GM21737 (cell line): Measurements from ENCODE around the gene DUSP22.

Experiments
- ATAC-seq: cut with Tn5 transposase; IDR thresholded peaks from one replicate; pipeline ENCODE4 v1.9.1; 2021; ENCODE audit warnings: mild to moderate bottlenecking, moderate library complexity; ENCODE audit not compliant: unreplicated experiment

The DUSP22 gene

DNA sequence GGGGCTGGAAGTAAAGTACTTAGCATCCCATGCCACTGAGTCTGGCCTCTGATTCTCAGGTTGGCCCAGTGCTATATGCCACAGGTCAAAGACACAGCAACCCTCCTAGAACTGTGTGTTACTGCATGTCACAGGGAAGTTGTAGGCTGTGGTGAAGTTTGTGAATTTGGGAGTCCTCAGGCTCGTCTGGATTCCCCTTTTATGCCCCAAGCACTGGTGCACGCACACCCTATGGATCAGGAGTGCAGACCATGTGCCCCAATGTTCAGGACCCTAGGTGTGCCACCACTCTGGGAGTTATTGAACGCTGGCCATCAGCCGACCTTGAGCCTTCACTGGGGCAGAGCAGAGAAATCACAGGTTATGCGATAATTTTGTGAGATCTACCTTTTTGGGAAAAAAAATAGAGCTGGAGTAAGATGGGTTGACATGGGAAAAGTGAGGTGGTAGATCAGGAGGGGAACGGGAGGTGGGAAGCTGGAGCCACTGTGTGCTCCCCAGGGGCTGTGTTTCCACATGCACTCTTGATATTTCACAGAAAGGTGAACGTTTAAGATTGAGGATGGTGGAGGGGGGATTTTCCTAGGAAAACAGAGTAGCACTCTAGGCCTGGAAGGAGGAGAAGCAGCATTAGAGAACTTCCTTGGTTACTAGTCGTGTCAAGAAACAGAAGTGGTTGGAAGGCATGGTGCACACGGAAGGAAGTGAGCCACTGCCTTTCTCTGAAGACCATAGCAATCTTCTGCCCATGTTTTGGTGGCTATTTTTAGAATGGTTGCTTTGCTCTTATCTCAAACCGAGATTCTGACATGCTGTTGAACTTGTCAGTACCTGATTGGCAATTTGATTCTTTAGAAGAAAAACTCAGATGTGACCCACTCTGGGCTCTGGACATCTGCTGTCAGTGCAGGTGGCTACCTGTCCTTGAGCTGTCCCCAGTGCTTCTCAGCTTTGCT is 44.1 kb downstream of the DUSP22 start:
- peak; percentile 33 for ATAC-seq

DNA sequence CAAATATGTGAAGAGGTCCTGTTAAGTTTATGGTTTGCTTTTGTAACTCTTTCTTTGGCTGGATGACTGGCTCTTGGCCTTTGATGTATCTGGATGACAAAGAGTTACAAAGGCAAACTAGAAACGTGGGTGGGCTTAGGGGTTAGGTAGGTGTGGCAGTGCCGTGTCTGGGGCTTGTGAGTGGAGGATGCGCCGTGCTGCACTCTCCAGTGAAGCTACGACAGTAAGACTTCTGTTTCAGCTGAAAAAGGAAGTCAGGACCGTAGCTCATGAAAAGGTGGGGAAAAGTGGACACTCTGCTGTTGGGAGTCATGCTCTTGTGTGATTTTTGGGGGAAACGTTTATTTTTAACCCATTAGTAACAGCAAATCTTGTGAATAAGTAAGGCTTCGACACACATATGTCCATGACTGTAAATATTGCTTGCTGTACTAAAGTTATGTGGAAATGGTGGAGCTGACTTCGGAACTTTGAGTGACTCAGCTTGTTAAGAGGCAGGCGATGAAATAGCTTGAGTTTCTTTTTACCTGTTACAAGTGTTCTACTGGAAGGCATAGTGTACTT is 45.6 kb downstream of the DUSP22 start:
- no peak for ATAC-seq

DNA sequence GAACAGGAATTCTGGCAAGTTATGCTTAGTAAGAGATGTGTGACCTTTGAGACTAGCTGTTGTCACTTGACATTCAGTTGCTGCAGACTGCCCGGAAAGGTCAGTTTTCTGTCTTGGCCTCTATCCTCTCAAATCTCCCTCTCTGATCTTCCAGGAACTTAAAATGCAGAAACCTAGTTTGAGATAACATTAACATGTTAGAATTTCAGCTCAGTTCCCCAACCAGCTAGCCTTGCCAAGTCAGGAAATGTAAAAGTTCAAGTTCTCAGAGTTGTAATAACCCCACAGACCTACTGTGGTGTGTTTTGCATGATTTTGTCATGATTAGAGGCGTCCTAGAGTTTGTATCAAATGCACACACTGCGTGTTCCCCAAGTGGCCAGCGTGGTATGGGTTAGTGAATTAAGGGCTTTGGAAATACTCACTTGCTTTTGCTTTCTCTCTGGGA is 46.6 kb downstream of the DUSP22 start:
- no peak for ATAC-seq

DNA sequence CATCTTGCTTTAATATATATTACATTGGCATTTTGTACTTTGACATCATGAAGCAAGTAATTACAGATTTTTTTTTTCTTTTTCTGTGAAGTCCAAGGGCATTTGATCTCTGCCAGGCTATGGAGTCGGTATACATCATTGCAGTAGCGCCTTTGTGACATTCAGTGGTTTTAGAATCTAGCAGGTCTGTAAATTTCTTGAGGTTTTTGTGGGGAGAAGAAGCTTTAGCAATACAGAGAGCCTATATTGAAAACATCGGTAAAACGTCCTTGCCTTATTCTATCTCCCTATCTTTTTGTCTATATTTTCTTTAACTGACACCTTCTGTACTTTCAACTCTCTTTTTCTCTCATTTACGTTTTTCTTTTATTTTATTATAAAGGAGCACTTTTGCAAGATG is 47.2 kb downstream of the DUSP22 start:
- no peak for ATAC-seq

DNA sequence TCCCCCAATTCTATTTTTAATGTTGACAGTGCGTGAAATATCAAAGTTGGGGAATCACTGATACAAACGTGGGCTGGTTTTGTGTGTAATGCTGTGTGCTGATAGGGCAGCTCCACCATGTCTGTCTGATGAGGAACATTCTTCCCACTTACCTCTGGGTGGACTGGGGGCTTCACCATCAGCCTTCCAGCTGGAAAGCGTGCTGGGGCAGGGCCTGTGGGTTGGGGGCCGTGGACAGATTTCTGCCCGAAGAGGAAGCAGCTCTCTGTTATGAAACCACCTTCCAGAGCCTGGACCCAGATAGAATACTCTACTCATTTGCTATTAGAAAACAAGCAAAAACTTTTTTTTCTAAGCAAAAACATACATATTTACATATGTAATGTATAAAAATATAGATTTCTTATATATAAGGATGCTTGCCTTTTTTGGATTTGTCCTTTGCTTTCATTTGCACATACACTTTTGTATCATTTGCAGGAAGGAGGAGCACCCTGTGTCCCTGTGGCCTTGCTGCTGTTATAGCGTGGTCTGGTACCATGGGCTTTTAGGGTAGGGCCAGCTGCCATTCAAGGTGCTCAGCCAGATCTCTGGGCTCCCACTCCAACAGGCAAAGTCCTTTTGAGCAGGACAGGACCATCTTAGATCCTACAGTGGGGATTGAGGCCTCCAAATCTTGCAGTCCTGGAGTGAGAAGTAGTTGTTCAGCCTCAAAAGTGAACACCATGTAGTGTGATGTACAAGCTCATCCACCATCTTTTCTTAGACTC is 48.1 kb downstream of the DUSP22 start:
- no peak for ATAC-seq

DNA sequence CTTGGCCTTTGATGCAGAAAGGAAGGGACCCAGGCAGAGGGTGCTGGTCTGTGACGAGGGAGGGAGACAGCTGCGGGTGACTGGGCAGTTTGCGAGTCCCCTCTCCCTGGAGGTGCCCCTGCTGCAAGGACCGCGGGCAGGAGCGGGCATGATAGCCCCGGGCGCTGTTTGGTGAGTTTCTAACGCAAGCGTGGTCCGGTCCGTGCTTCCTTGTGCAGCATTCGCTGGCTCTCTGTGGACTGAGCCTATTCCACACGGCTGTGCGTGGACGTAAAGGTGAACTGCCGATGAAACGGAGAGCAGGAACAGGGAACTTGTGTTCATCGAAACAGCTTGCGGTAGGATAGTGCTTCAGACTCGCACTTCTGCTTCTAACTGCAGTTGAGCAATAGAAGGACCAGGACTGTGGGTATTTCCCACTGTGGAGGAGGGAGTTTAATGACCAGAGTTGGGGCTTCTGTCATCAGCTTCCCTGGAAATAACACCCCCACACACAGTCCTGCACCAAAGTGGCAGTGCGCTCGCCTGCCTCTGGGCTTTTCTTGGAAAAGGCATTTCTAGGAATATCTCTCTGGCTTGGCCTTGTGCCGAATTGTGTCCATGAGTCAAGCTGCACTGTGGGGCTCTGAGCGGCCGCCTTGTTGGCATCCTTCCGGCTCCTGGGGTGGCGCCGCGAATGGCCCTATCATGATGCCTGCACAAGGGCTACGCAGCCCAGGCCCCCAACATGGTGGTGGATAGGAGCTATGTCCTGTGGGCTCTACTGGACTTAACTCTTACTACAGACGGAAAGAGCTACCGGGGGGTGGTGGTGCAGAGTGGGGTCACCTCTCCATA is 48.9 kb downstream of the DUSP22 start:
- ATAC-seq, result peak; percentile 44

DNA sequence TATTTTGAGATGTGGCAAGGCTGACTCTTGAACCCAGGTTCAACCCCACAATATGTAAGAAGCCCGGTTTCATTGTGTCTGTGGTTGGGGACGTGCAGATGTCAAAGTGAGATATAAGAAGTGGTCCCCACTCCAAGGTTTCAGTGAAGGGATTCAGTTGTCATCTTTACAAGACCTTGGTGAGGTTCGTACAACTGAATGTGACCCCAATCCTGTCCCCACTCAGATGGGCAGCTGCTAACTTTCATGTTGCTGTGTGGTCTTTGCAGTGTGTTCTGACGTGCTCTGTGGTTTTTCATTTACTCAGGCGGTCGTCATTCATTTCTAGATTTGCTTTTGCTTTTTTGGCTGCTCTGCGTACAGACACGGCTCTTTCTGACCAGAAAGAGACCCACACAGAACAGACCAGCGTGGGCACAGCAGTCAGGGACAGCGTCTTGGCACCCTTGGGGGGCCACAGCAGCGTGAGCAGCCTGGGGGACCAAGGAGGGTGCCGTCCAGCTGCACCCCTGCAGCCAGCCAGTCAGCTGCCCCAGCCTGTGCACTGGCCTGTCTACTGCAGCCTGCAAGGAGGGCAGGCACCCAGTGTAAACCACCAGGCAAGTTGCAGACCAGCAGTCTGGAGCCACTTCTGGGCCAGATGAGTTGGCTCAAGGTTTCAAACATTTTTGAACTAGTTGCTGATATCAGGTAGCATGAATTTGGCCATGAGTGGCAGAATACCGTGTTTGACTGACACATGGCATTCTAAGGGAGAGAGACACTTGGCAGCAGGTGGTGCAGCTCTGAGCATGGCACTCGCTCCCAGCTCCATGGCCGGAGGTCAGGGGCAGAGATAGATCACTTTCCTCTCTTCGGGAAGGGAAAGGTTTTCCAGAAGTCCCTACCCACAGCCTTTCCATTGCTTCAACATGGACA is 49.9 kb downstream of the DUSP22 start:
- peak; percentile 49 for ATAC-seq

DNA sequence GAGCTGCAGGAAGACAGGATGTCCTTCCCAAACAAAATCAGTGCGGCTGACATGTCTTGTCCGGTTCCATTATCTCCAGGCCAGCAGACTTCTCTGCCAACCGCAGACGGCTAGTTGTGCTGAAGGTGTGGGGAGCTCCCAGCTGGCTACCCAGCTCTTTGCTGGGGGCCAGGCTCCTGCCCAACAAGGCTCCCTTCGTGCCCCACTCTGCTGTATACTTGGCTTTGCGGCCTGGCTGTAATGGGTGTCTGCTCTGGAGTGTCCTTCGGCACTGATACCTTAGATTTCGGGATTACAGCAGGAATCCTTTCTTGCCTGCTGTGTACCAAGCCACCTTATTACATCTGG is 50.5 kb downstream of the DUSP22 start:
- no peak for ATAC-seq

DNA sequence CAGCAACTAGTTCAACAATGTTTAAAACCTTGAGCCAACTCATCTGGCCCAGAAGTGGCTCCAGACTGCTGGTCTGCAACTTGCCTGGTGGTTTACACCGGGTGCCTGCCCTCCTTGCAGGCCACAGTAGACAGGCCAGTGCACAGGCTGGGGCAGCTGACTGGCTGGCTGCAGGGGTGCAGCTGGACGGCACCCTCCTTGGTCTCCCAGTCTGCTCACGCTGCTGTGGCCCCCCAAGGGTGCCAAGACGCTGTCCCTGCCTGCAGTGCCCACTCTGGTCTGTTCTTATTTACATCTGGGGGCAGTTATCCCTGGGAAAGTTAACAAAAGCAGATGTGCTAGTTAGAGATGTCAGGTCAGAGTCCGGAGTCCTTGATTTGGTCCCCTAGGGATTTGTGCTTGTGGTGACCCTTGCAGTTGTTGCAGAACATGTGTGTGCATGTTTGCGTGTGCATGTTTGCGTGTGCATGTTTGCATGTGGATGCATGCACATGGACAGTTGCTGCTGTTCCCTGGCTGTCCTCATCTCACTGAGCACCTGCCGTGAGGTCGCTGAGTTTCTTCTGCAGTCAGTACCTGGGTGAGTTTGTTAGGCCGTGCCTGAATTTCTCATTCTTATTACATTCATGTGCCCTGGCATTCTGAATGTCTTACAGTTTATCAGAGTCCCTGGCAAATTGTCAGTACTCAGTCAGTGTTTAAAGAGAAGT is 51.1 kb downstream of the DUSP22 start:
- no peak for ATAC-seq

DNA sequence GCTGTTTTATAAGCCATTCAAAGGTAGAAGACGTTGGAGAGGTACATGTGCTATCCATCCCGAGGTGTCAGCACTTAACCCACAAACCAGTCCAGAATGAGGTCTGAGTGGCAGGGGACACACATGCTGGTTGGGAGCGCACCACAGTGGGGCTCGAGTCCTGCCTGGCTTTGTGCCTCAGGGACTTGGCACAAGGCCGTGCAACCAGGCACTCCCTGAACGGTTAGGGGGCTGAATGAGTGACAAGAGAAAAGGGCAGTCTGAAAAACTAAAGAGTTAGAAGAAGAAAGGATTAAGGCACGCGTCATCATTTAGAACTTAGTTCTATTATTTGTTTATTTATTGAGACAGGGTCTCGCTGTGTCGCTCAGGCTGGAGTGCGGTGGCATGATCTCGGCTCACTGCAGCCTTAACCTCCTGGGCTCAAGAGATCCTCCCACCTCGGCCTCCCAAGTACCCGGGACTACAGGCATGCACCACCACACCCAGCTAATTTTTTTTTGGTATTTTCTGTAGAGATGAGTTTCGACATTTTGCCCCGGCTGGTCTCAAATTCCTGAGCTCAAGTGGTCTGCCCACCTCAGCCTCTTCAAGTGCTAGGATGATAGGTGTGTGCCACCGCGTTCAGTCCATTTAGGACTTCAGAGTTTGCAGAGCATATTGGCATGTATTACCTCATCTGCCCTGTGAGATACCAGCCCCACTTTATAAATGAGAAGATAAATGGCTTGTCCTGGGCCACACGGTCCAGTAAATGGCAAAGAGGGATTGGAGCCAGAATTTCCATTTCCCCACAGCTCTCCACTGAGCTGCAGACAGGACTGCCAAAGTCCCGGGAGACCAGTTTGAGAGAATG is 51.9 kb downstream of the DUSP22 start:
- ATAC-seq, result no peak

DNA sequence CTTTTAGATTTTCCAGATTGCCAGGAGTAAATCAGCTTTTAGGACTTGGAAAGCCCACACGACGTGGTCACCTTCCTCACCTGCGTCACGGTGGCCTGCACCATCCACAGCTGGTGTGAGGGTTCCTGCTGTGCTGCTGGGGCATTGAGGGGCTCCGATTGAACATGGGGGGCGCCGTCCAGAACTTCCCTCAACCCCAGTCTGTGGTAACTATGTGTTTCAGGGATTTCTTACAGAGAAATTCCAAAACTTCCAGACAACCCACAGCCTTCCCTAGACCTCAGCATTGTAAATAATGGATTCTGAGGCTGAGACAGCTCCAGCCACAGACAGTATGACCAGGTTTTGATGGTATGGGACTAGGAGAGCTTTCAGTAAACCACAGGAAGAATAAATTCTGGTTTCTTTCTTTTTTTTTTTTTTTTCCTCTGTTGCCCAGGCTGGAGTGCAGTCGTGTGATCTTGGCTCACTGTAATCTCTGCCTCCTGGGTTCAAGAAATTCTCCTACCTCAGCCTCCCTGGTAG is 52.6 kb downstream of the DUSP22 start:
- ATAC-seq, result no peak

DNA sequence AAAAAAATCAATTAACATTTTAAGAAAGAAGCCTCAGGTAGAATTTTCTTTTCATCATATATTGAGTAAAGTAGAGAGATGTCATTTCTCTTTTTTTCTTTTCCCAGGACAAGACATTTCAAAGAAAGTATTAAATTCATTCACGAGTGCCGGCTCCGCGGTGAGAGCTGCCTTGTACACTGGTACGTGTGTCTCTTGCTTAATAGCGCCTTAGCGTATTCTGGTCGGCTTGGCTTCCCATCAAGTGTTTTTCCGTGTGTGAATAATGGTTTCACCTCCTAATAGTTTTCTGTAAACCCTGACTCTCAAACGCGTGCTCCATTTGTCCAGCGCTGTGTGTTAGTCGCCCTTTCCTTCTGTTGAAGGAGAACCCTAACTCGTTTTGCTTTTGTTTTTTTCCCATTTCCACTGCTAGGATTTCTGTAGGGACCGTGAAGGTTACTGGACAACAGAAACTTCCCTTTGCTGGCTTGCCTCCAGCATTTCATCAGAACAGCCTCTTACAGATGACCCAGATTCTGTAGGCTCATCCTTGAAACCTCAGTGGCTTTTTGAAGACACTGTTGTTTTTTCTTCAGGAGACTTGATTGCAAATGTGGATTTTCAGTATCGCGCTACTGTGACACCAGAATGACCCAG is 53.6 kb downstream of the DUSP22 start:
- no peak for ATAC-seq

DNA sequence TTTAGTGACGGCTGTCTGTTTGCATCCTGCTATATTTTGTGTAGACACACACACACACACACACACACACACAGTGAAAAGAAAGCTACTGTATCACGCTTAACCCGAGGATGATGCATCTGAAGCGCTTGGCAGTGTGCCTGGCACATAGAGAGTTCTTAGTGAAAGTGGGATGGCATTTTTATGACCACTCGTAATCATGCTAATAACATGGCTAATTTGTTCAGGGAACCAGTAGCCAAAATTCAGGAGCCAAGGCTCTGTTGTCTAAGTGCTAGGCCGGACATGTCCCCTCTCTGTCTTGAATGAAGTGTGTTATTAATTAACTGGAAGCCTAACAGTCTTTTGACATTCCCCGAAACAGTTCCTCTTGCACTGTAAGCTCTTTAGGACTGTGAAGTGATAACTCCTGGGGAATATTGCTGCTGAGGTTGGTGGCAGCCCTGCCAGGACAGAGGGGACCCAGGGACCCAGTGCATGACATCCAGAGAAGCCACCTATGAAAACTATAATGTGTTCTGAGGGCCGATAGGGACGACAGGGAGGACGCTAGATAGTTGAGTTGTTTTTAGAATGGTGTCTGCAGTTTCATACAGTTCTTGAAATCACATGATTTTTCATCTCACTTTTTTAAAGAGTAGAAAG is 54.2 kb downstream of the DUSP22 start:
- ATAC-seq, result no peak

DNA sequence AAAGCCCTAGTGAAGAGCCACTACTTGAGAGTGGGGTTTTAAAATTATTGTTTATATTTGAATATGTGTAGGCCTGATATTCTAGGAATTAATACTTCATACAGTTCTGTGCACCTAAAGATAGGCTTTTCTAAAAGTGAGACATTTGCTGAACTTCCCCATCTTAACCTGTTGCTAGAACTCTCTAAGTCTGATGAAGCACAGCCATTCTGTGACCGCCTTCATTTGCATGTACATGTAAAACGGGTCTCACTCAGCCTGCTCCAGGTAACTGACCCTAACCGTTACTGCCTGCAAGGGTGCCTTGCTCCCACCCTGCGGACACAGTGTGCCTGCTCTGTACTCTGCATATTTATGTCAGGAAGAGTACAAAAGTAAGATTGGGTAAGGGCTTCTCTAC is 54.9 kb downstream of the DUSP22 start:
- peak; percentile 70 for ATAC-seq

DNA sequence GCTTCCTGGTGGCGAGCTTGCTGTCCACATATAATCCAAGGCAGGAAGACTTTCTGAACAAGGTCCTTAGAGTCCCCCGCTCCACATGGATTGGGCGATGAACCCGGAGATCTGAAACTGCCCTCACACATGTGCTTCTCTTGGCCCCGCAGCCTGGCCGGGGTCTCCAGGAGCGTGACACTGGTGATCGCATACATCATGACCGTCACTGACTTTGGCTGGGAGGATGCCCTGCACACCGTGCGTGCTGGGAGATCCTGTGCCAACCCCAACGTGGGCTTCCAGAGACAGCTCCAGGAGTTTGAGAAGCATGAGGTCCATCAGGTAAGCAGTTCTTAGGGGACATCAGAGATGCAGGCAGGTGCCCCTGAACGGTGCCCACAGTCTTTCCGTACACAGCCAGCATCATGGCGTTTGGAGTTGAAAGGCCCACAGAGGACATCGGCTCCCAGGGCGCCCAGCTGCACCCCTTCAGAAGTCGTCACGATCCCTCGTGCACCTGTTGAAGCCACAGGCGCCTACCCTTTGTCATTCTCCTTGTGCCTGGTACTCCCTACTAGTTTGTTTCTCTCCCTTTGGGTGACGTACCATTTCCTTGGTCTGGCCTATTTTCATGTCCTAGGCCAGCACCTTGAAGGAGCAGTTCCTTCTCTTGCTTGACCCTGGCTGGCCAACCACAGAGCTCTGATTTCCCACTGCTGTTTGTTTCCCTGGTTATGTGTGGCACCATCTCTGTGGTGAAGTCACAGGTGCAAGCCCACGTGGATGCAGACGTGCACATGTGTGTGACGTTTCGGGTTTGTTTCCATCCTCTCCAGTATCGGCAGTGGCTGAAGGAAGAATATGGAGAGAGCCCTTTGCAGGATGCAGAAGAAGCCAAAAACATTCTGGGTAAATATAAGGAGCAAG is 55.9 kb downstream of the DUSP22 start:
- ATAC-seq, result no peak

DNA sequence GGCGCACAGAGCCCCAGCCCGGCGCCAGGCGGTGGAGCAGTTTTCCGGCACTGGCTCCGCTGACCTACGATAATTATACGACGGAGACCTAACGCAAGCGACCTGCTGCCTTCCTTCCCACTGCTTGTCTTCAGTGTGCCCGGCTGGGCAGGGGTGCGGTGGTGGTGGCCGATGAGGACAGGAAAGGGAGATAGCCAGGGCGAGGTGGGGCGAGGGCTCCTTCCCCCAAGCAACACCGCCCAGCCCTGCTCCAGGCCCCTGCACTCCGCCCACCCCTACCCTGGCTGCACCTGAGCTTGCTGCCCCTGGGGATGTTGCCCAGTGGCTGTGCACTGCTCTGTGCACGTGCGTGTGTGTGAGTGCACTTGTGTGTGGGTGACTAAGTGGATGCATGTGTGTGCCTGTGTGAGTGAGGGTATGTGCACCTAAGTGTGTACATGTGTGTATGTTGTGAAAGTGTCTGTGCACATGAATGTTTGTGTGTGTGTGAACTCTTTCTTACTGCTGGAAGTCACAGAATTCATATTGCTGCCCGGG is 56.6 kb downstream of the DUSP22 start:
- ATAC-seq, result no peak
